HCT116 (cell line): ENCODE measurements around the gene MAP3K9. TPM values are rescaled to one million over a fixed set of nuclear protein-coding genes. Genes with fewer than 3 reads are reported as not detected.

ENCODE experiments used
- ATAC-seq: fragments of 200-7000 bp; cut with Tn5 transposase; 2 replicates; pipeline ENCODE4 v1.9.1; 2020; ENCODE audit warnings: mild to moderate bottlenecking, moderate library complexity
- BruUV-seq: library from RNA; stranded (reverse); fragments of 400-500 nt; replicated peaks from 2 replicates; lab custom pipeline; 2021; lab: Mats Ljungman, UMichigan
- CTCF ChIA-PET: fragments of 300-600 bp; sonication (Branson Sonifier 250); formaldehyde crosslinking; loops from one replicate; lab custom pipeline; 2021; ENCODE audit warnings: antibody characterized with exemption; lab: Charles Lee
- POLR2A ChIA-PET: fragments of 300-600, 350-600 bp; sonication (Branson Sonifier 250); formaldehyde crosslinking; loops from one replicate; lab custom pipeline; 2021; ENCODE audit warnings: antibody characterized with exemption; lab: Charles Lee
- RAD21 ChIA-PET, 2 experiments: fragments of 300-600 bp; sonication (Branson Sonifier 250); formaldehyde crosslinking; loops; one replicate each; lab custom pipeline; 2023; ENCODE audit warnings: low total read pairs in 2 of 2; ENCODE audit not compliant: uncharacterized antibody in 2 of 2, unreplicated experiment in 2 of 2, low non-redundant PET in 1 of 2; lab: Charles Lee
- DNase-seq: peaks from one replicate; pipeline ENCODE4 v3.0.0-alpha.2; 2010; ENCODE audit warnings: low read depth, low spot score
- H2AFZ ChIP-seq: fragments of 200-600 bp; shearing (Covaris generic), sonication (generic); 2 replicates; pipeline ENCODE4 v1.6.1; 2017; ENCODE audit warnings: low read depth, mixed run types, mixed read lengths, antibody characterized with exemption, low read length; ENCODE audit not compliant: poor library complexity, severe bottlenecking
- H3K27ac ChIP-seq: 2 replicates; pipeline ENCODE4 v1.5.1; 2012; ENCODE audit warnings: low read depth, low read length
- H3K27me3 ChIP-seq: fragments of 200-600 bp; sonication (generic); 2 replicates; pipeline ENCODE4 v1.6.1; 2016; ENCODE audit warnings: mixed run types, low read length, mixed read lengths; ENCODE audit not compliant: insufficient read depth
- H3K36me3 ChIP-seq, 2 experiments: fragments of 200-500 bp in 1 of 2; fragments of 200-600 bp in 1 of 2; sonication (Bioruptor generic) in 1 of 2; sonication (generic) in 1 of 2; 2 replicates each; pipeline versions ENCODE4 v1.5.1 to v1.6.1; 2014 to 2016; ENCODE audit warnings: low read length in 2 of 2, inconsistent platforms in 1 of 2, mixed read lengths in 1 of 2, mixed run types in 1 of 2; ENCODE audit not compliant: insufficient read depth in 2 of 2, control insufficient read depth in 1 of 2
- H3K4me1 ChIP-seq, 2 experiments: fragments of 200-600 bp in 1 of 2; sonication (generic) in 1 of 2; 2 replicates each; pipeline versions ENCODE4 v1.5.1 to v1.6.1; 2012 to 2017; ENCODE audit warnings: low read length in 2 of 2, inconsistent platforms in 1 of 2, mild to moderate bottlenecking in 1 of 2, mixed read lengths in 1 of 2, mixed run types in 1 of 2, moderate library complexity in 1 of 2; ENCODE audit not compliant: insufficient read depth in 2 of 2, control insufficient read depth in 1 of 2
- H3K4me2 ChIP-seq: fragments of 200-600 bp; sonication (generic); 2 replicates; pipeline ENCODE4 v1.6.1; 2017; ENCODE audit warnings: mixed run types, low read length, mixed read lengths
- H3K4me3 ChIP-seq, 2 experiments: fragments of 200-600 bp in 1 of 2; sonication (generic) in 1 of 2; replicated peaks in 1 of 2; 2 replicates each; pipeline ENCODE4 v1.5.1; 2011 to 2016; ENCODE audit warnings: low read length in 2 of 2, control low read depth in 1 of 2, low read depth in 1 of 2, mild to moderate bottlenecking in 1 of 2, mixed read lengths in 1 of 2, mixed run types in 1 of 2
- H3K79me2 ChIP-seq: fragments of 200-600 bp; sonication (generic); 2 replicates; pipeline ENCODE4 v1.6.1; 2017; ENCODE audit warnings: mild to moderate bottlenecking, mixed run types, low read length, moderate library complexity, mixed read lengths; ENCODE audit not compliant: insufficient read depth
- H3K9ac ChIP-seq: fragments of 200-600 bp; sonication (generic); 2 replicates; pipeline ENCODE4 v1.6.1; 2016; ENCODE audit warnings: low read length, mixed read lengths
- H3K9me2 ChIP-seq: fragments of 200-600 bp; sonication (generic), shearing (Covaris generic); 2 replicates; pipeline ENCODE4 v1.6.1; 2017; ENCODE audit warnings: mixed run types, mild to moderate bottlenecking, moderate library complexity; ENCODE audit not compliant: insufficient read depth
- H3K9me3 ChIP-seq, 2 experiments: fragments of 200-500 bp in 1 of 2; fragments of 200-600 bp in 1 of 2; sonication (Bioruptor generic) in 1 of 2; sonication (generic) in 1 of 2; 2 replicates each; pipeline ENCODE4 v1.6.1; 2014 to 2017; ENCODE audit warnings: low read length in 2 of 2, mixed read lengths in 2 of 2, inconsistent platforms in 1 of 2, low read depth in 1 of 2, mild to moderate bottlenecking in 1 of 2, mixed run types in 1 of 2, moderate library complexity in 1 of 2; ENCODE audit not compliant: control insufficient read depth in 1 of 2, insufficient read depth in 1 of 2
- H4K20me1 ChIP-seq: fragments of 200-600 bp; sonication (generic), shearing (Covaris generic); 2 replicates; pipeline ENCODE4 v1.6.1; 2017; ENCODE audit warnings: mixed run types, mild to moderate bottlenecking, moderate library complexity; ENCODE audit not compliant: insufficient read depth
- ATF3 ChIP-seq: IDR thresholded peaks from 2 replicates; pipeline ENCODE4 v1.6.1; 2012
- CBX3 ChIP-seq: IDR thresholded peaks from 2 replicates; pipeline ENCODE4 v1.6.1; 2012; ENCODE audit warnings: low read depth
- CEBPB ChIP-seq: IDR thresholded peaks from 2 replicates; pipeline ENCODE4 v1.6.1; 2012; ENCODE audit warnings: low read depth
- ELF1 ChIP-seq: IDR thresholded peaks from 2 replicates; pipeline ENCODE4 v1.6.1; 2012; ENCODE audit warnings: low read depth, borderline replicate concordance
- EZH2 ChIP-seq: fragments of 200-600 bp; sonication (generic); IDR thresholded peaks from 2 replicates; pipeline ENCODE4 v1.6.1; 2017; ENCODE audit warnings: antibody characterized with exemption, mixed run types
- EZH2phosphoT487 ChIP-seq: fragments of 200-600 bp; IDR thresholded peaks from 2 replicates; pipeline ENCODE4 v1.6.1; 2018; ENCODE audit warnings: antibody characterized with exemption, borderline replicate concordance
- FOSL1 ChIP-seq: IDR thresholded peaks from 2 replicates; pipeline ENCODE4 v1.6.1; 2012; ENCODE audit warnings: low read depth
- JUND ChIP-seq: IDR thresholded peaks from 2 replicates; pipeline ENCODE4 v1.6.1; 2012
- MAX ChIP-seq: IDR thresholded peaks from 2 replicates; pipeline ENCODE4 v1.6.1; 2012
- POLR2AphosphoS5 ChIP-seq: IDR thresholded peaks from 2 replicates; pipeline ENCODE4 v1.6.1; 2011; ENCODE audit warnings: mild to moderate bottlenecking, low read depth, low read length, moderate library complexity
- SP1 ChIP-seq: IDR thresholded peaks from 2 replicates; pipeline ENCODE4 v1.6.1; 2012; ENCODE audit warnings: low read depth
- SRF ChIP-seq: IDR thresholded peaks from 2 replicates; pipeline ENCODE4 v1.6.1; 2012; ENCODE audit warnings: low read depth
- TCF7L2 ChIP-seq: IDR thresholded peaks from 2 replicates; pipeline ENCODE4 v1.7.0; 2011; ENCODE audit warnings: borderline replicate concordance, inconsistent platforms; ENCODE audit not compliant: insufficient read depth, insufficient read length; ENCODE audit errors: extremely low read depth
- ZFX ChIP-seq: fragments of 450-650 bp; IDR thresholded peaks from 2 replicates; pipeline ENCODE4 v1.6.1; 2017
- intact Hi-C: fragments of 100-400 bp; cut with micrococcal nuclease; formaldehyde crosslinking; loops from 2 replicates; pipeline ENCODE4 v1.10.0; 2022
- total RNA-seq: library from RNA; stranded (reverse); gene quantifications from one replicate; pipeline ENCODE4 v1.2.1, GENCODE V29; 2021; ENCODE audit not compliant: unreplicated experiment
- TF ChIP-seq, protein P1 (sequence below): IDR thresholded peaks from 2 replicates; pipeline ENCODE4 v1.6.1; 2012; ENCODE audit warnings: low read depth
- TF ChIP-seq, protein P2 (sequence below): IDR thresholded peaks from 2 replicates; pipeline ENCODE4 v1.6.1; 2011; ENCODE audit warnings: mild to moderate bottlenecking, low read length, moderate library complexity; ENCODE audit not compliant: insufficient replicate concordance; ENCODE audit errors: extremely low read depth

The MAP3K9 gene
- total RNA-seq, 1 experiment from 2014 or later = 11.7 TPM

- peaks cover 33% of the 10 kb centered on the region for H3K79me2 ChIP-seq
- POLR2A ChIA-PET = no interaction called here
- peak overlapping the region; percentile 28 for H3K4me2 ChIP-seq
- CTCF ChIA-PET = no interaction called here
- intact Hi-C loops = no loop called here
- H3K36me3 ChIP-seq = no peaks in the 10 kb centered on the region
- no peak overlapping the region for H3K27ac ChIP-seq
- no peak overlapping the region for H3K4me3 ChIP-seq
- H4K20me1 ChIP-seq = peaks cover 3% of the 10 kb centered on the region; the same call in 1 of the 2 replicates
- H3K9me2 ChIP-seq = no peaks in the 10 kb centered on the region
- ATAC-seq (peak; percentile 87), DNase-seq (peak; percentile 27)
- no peaks in the 10 kb centered on the region for H3K27me3 ChIP-seq
- H3K4me1 ChIP-seq = peaks cover 0 to 27% of the 10 kb centered on the region in 2 experiments; a peak in 2 of 4 replicates
- RAD21 ChIA-PET = no interaction called here
- H3K9ac ChIP-seq = no peak overlapping the region
- H3K9me3 ChIP-seq = no peaks in the 10 kb centered on the region
- no TSS peak for BruUV-seq
- no peak overlapping the region for H2AFZ ChIP-seq
- TF ChIP-seq FOSL1 (peak; percentile 68), CEBPB (peak; percentile 51; the same call in 1 of the 2 replicates), ZFX (no peak), JUND (0 out of 2 replicates have a peak, but pooled peaks have one; percentile 33)
Measured at GRCh38 chr14:70770490-70770889, 38.8 kb downstream of the MAP3K9 start.

GRCh38 chr14:70759398-70759797 lies 49.9 kb downstream of the MAP3K9 start:
- no peaks in the 10 kb centered on the region for H4K20me1 ChIP-seq
- intact Hi-C loops = no loop called here
- ATAC-seq (no peak), DNase-seq (no peak)
- H3K79me2 ChIP-seq = no peaks in the 10 kb centered on the region; the same call in 1 of the 2 replicates
- no peaks in the 10 kb centered on the region for H3K9me2 ChIP-seq
- ChIA-PET POLR2A (no interaction called here), RAD21 (no interaction called here), CTCF (no interaction called here)
- H3K4me3 ChIP-seq = no peak overlapping the region
- H3K4me2 ChIP-seq = no peak overlapping the region
- no peak overlapping the region for H3K9ac ChIP-seq
- no peaks in the 10 kb centered on the region for H3K9me3 ChIP-seq
- BruUV-seq = no TSS peak
- H3K27me3 ChIP-seq = no peaks in the 10 kb centered on the region
- peaks cover 0 to 7% of the 10 kb centered on the region in 2 experiments; a peak in 1 of 4 replicates for H3K36me3 ChIP-seq
- H2AFZ ChIP-seq = no peak overlapping the region
- no peak overlapping the region for H3K27ac ChIP-seq
- peaks cover 23 to 24% of the 10 kb centered on the region in 2 experiments for H3K4me1 ChIP-seq
- TF ChIP-seq FOSL1 (no peak), EZH2 (no peak), POLR2AphosphoS5 (no peak), ZFX (no peak), SP1 (no peak), MAX (no peak), CEBPB (no peak), ATF3 (no peak), TCF7L2 (no peak), SRF (no peak), EZH2phosphoT487 (no peak), CBX3 (no peak), ELF1 (no peak)
- TF ChIP-seq, protein P1, sequence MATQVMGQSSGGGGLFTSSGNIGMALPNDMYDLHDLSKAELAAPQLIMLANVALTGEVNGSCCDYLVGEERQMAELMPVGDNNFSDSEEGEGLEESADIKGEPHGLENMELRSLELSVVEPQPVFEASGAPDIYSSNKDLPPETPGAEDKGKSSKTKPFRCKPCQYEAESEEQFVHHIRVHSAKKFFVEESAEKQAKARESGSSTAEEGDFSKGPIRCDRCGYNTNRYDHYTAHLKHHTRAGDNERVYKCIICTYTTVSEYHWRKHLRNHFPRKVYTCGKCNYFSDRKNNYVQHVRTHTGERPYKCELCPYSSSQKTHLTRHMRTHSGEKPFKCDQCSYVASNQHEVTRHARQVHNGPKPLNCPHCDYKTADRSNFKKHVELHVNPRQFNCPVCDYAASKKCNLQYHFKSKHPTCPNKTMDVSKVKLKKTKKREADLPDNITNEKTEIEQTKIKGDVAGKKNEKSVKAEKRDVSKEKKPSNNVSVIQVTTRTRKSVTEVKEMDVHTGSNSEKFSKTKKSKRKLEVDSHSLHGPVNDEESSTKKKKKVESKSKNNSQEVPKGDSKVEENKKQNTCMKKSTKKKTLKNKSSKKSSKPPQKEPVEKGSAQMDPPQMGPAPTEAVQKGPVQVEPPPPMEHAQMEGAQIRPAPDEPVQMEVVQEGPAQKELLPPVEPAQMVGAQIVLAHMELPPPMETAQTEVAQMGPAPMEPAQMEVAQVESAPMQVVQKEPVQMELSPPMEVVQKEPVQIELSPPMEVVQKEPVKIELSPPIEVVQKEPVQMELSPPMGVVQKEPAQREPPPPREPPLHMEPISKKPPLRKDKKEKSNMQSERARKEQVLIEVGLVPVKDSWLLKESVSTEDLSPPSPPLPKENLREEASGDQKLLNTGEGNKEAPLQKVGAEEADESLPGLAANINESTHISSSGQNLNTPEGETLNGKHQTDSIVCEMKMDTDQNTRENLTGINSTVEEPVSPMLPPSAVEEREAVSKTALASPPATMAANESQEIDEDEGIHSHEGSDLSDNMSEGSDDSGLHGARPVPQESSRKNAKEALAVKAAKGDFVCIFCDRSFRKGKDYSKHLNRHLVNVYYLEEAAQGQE = no peak
- TF ChIP-seq, protein P2, sequence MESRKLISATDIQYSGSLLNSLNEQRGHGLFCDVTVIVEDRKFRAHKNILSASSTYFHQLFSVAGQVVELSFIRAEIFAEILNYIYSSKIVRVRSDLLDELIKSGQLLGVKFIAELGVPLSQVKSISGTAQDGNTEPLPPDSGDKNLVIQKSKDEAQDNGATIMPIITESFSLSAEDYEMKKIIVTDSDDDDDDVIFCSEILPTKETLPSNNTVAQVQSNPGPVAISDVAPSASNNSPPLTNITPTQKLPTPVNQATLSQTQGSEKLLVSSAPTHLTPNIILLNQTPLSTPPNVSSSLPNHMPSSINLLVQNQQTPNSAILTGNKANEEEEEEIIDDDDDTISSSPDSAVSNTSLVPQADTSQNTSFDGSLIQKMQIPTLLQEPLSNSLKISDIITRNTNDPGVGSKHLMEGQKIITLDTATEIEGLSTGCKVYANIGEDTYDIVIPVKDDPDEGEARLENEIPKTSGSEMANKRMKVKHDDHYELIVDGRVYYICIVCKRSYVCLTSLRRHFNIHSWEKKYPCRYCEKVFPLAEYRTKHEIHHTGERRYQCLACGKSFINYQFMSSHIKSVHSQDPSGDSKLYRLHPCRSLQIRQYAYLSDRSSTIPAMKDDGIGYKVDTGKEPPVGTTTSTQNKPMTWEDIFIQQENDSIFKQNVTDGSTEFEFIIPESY = no peak
